ENCODE results near the gene NEURL1.

- TF ChIP-seq EZH2 (IDR thresholded peaks at IDR 0.05; ENCODE audit: insufficient read depth, poor library complexity, severe bottlenecking): no peak
- TF ChIP-seq EZH2phosphoT487 (IDR thresholded peaks at IDR 0.05; ENCODE audit: insufficient read depth, low read depth): no peak
Measured at GRCh38 chr10:103495321-103495720, 1.8 kb downstream of the NEURL1 start.

Data from GM23248 (cell line).